IPS-NIHi11 (cell line): ENCODE results near the gene DOK7.
A peak's percentile ranks its signal among the peaks of the same experiment; 100 is the strongest.
"Not testable (repeated sequence)": the region's sequence is repeated elsewhere in the genome, so short reads cannot be mapped to it uniquely, and the experiment has no call there.

Experiments
- DNase-seq: peaks from one replicate; pipeline ENCODE4 v3.0.0; 2012; ENCODE audit warnings: mixed read lengths, low spot score

The DOK7 gene

DNA sequence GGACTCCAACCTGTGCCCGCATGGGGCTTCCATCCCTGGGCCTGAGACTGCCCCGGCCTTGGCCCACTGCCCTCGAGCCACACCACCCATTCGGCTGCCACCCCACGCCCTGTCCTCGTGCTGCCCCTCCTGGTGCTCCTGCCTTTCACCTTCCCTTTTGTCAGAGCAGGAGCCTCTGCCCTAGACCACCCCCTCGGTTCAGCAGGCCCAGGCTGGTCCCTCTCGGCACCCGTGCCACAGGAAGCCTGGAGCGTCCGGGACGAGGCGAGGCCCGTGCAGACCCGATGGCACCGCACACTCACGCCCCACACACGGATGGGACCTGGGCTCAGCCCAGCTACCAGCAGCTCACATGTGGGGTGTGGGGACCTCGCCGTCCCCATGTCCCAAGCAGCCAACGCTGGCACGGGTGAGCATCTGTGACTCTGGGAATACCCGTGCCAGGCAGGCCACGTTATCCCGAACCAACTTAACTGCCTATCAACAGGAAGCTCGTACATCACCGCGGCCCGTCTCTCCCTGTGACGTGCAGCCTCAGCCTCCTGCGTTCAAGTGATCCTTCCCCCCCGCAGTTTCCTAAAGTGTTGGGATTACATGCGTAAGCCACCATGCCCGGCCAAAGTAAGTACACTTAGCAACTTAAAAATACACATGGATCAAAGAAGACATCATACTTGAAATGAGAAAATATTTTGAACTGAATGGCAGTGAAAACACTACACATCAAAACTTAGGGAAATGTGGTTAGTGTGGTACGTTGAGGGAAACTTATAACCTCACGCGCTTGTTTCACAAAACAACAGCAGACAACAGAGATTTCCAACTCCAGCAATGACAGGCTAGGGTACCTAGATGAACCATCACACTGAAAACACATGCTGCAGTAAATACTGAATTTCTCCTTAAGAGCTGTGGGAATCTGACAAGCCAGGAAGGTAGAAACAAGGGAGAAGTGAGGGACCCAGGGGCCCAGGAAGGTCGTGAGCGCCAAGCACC is 40.1 kb downstream of the DOK7 start:
- no peak for DNase-seq

DNA sequence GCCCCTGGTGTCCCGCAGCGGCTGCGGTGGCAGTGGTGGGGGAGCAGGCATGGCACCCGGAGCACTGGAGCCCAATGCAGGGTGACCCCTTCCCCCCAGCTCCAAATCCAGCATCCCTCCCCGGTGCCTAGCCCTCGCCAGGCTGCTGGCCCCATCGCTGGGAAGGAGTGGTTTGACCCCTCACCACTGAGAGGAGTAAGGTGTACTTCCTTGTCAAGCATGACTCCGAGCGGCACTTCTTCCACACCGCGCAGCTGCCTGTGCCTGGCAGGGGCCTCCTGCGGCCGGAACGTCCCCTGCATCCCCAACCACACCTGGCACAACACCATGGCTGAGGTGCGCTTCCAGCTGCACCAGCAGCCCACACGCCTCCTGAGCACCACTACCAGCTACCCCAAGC is 42.1 kb downstream of the DOK7 start:
- DNase-seq: no peak

DNA sequence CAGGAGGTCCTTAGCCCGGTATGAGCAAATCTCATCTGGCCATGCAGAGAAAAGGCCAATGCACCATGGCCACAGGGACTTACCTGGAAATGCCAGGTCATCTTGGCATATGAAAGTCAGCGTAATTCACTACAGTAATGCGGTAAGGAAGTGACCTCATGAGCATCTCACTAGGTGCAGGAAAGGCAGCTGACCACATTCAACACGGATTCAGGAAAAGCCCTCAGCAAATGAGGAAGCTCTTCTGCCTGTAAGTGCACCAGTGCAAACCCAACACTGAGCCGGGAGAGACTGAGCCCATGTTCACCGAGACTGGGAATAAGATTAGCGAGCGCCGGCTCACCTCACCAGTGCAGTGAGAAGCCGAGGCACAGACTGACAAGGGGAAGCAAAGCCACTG is 45.4 kb downstream of the DOK7 start:
- DNase-seq: no peak

DNA sequence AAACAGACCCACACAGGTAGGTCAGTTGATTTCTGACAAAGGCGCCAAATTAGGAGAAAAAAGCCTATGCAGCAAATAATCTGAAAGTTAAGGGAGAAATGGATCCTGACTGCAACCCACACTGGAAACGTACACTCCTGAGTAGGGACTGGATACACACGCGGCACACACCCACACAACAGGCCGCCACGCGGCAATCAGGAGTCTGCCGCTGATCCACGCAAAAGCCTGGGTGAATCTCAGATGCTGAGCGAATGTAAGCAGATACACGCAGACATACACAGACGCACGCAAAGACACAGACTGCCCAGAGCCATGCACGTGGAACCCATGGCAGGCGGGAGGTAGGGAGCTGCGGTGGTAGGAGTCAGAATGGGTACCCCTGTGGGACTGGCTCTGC is 47.4 kb downstream of the DOK7 start:
- no peak for DNase-seq

DNA sequence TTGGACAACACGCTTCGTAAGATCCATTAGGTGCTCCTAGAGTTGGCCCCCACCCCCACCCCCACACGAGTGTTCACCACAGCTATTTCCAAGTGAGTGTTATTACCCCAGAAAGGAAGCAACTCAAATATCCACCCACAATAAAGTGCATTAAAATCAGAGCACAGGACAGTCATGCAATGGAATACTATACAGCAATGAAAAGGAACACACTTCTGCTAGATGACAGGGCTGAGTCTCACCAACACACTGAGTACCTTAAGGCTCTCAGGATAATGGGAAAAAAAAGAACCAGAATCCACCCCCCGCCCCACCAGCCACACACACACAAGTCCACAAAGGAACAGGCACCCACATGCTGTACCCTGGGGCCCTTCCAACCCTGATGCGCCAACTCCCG is 48.1 kb downstream of the DOK7 start:
- no peak for DNase-seq

DNA sequence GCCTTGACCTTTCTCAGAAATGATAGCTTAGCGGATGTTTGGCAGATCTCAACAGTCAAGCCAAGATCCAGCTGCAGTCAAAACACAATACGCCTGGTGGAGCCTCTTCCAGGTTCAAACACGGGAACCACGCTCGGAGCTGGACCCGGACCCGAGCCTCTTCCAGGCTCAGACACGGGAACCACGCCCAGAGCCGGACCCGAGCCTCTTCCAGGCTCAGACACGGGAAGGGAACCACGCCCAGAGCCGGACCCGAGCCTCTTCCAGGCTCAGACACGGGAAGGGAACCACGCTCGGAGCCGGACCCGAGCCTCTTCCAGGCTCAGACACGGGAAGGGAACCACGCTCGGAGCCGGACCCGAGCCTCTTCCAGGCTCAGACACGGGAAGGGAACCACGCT is 48.5 kb downstream of the DOK7 start:
- DNase-seq: not testable (repeated sequence)

DNA sequence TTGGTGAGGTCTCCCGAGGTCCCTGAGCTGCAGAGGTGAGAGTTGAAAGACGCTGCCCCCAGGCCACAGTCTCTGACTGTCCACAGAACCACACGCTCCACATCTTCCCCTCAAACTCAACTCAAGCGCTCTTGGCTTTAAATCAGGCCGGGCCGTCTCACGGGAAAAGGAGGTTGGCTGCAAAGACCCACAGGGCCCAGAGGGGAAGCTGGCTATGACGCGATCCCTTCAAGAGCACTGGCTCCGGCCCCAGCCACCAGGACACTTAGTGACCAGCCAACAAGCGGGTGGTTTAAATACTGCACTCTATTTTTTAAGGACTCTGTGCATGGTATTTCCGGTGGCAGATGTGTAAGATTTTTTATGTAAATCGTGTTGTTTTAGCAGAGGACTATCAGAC is 49.2 kb downstream of the DOK7 start:
- no peak for DNase-seq

DNA sequence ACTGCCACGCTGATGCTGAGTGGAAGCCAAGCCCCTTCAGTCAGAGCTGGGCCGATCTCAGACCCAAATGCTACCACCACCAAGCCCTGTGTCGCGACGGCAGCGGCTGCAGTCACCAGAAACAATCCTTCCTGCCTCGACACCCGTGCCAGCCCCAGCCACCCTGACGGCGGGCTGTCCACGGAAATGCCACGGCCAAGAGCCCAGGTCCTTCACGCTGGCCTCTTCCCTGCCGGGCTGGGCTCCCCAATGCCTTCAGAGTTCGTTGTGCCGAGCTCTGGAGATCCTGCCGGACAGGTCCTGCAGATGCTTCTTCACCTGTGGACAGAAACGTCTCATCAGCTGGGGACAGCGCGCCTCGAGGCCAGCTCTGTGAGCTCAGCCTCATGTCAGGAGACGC is 49.6 kb downstream of the DOK7 start:
- DNase-seq: no peak

DNA sequence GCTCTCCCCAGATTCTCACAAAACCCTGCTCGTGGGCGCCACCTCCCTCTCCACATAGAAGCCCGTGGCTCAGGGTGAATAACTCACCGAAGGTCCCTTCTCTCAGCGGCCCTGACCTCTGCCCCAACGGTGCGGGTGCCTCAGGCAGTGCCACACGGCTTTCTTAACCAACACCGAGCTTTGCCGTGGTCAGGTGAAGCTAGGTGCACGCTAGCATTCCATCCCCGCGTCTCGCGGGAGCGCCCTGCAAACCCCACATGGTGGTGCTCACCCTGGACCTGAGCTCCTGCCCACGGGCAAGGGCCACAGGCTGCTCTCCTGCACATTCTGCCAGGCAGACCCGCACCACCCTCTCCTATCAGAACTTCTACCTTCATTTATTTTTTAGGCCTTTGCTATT is 50.7 kb downstream of the DOK7 start:
- DNase-seq: no peak

DNA sequence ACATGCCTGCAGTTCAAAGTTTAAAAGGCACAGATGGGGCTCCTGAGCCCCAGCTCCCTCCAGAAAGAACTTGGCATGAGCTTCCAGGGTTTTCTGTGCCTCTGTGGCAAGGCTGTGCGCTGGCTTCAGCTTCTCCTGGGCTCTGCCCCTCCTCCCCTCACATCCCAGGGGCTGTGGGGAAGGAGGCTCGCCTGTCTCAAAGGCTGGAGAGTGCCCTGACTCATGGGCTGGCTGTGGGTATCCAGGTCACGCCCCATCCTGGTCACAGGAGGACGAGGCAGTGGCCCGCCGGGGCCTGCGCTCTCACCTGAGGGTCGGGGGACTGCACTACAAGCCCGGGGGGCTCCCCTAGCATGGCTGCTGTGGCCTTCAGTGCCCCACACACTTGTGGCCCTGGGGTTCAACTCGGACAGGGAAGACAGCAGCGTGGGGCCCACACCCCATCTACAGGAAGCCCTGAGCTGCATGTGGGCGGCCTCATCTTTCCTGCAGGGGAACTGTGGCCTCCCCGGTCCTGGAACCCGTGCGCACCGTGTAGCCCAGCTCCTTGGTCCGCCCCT is 51.2 kb downstream of the DOK7 start:
- no peak for DNase-seq

DNA sequence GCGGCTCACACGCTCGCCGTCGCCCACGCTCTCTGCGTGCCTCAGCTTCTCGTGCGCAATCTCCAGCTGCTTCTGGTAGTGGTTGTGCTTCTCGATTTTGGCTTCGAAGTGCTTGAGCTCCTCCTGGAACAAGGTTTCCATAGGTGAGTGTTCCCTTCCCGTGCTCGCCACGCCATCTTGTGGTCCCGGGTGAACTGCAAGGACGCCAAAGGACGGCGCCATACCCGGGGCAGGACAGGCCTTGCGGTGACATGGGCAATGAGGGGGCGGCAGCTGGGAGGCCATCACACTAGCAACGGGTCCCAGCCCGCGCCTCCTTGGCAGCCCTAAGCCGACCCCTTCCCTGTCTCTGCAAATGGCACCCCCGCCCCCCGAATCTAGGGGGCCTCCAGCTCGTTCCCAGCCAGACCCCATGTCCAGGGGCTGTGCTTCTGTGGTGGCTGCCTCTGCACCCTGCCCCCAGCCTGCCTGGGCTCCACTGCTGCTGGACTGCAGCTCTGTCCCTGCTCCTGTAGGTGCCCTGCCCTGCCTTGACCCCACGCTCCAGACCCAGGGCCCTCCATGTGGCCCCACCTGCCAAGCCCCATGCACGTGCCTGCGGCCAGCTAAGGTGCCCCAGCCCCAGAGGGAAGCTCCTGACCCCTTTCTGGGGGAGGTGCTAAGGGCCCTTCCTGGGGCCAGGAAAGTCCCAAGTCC is 51.8 kb downstream of the DOK7 start:
- peak; percentile 87 for DNase-seq

DNA sequence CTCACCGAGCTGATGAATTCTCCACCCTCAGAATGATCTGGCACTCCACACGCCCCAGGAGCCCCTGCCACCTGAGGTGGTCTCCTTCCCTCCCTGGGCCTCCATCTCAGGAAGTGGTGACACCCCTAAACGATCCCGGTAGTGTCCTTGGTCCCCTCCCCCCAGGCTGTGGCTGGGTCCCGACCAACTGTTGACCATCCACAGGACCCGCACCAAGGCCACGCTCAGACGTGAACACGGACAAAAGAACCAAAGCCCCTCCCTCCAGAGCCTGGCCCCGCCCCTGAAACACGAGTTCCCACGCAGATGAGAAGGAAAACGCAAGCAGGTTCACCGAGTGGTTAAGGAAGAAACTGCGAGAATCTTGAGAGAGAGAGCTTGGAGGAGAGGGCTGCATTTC is 52.5 kb downstream of the DOK7 start:
- DNase-seq: no peak

DNA sequence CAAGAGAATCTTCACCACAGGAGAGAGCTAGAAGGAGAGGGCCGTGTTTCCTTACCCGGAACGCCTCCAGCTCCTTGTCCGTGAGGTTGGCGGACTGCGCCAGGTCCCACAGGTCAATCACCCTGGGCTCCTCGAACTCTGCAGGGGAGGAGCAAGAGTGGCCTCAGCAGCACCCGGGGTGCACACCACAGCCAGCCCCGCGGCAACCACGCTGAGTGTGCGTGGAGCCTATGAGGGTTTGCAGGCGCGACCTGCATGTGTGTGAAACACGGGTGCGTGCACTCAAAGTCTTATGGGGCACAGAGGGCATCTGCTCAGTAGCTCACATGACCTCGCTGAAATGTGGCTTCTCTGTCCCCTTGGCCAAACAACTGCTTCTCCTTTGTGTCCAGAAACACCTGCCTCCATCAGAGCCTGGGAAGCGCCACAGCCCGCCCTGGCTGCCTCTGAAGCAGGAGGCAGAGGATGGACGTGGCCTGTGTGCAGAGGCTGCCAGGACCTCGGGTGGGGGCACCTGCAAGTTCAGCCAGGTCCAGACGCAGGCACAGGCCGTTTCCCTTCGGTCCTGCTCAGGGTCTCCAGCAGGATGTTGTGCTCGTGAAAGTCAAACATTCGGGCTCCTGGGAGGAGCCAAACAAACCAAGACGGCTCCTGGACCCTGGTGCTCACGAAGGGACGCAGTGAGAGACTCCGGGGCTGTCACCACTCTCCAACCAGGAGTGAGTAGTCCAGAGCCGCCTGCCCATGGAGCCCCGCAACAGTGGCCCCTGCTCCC is 53.1 kb downstream of the DOK7 start:
- no peak for DNase-seq

DNA sequence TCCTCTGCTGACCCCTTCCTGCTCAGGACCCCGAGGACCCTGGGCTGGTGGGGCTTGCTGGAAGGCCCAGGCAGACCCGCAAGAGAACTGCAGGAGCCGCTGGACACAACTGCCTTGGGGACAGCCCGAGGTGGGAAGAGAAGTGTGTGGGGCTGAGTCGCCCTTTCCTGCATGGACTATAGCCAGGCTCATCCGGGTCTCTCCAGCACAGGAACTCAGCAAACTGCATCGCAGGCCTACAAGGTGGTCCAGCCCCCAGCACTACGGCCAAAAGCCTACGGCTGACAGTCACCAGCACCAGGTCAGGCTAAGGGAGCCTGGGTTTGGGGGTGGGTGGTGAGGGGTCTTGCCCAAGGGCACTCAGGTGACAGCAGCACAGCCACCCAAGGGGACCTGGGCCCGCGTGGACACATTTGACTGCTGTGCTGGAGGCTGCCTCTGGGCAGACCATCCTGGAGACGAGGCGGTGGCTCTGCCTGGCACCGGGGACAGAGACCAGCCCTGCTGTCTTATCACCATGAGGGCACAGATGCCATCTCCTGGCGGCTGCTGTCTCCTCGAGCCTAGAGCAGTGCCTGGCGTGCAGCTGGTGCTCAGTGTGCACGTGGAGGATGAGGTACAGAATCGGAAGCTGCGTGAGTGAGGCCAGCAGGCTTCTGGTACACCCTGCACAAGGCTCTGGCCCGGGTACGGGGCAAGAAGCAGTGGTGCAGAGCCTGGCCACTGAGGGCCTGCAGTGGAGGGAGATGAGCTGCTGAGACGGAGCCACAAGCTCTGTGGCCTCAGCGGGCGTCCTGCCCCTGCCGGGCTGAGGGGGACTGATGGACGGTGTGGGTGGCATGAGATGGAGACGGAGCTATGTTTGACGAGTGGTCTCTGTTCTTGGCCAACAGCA is 54.0 kb downstream of the DOK7 start:
- DNase-seq: no peak

DNA sequence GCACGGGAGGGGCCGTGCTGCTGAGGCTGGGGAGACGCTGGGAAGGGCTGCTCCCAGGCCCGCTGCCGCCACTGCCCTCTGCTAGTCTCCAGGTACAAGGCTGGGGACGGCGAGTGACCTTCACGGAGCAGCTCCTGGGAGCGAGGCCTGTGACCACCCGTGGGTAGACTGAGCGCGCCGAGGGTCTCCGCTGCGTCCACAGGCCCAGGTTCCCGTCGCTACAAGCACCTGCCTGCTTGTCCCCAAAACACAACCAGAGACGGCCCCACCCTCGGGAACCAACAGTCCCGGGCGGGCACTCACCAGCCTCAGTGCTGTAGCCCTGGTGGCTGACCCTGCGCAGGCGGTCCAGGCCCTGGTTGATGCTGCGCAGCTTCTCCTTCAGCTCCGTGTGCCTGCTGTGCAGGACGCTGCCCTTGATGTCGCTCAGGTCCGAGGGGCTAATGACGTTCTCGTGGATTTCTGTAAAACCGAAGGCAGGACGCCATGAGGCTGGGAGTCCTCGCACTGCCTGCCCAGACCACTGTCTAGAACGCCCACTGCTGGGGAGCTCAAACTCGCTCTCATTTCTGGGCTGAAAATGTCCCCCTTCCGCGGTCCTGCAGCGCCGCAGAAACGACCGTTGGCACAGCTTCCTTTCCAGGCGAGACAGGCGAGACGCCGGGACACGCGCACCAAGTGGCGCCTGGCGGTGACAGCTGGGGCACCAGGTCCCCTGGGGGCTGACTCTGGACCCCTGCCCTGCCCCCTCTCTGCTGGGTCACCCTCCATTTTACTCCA is 54.8 kb downstream of the DOK7 start:
- no peak for DNase-seq

DNA sequence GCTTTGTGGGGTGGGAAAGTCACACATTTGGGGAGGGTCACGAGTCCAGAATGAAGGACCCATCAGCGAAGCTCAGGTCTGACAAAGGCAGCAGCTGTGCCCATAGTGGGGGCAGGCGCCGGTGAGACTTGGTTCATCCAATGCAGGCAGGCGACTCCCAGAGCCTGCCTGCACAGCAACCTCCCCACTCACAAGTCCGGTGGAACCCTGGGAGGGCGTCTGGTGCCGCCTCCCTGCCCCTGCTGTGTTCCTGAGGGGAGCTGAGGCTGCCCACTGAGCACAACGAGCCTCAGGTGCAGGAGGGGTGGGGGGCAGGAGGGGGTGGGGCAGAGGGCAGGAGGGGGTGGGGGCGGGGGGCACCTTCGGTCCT is 55.4 kb downstream of the DOK7 start:
- no peak for DNase-seq

DNA sequence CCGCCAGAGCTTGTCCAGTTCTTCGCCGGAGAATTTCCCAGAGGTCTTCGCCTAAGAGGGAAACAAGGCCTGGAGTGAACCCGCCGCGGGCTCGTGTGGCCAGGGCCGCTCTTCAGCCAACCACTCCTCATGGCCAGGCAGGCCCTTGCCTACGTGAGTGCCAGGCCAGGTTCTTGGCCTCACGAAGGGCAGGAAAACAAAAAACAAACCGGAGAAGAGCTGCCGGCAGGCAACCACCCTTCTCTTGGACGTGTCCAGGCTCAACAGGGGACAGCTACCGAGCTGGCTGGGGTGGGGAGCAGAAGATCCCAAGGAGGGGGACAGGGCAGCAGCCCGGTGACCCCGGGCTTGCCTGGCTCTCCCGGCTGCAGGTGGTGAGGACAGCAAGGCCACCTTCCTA is 55.8 kb downstream of the DOK7 start:
- no peak for DNase-seq

DNA sequence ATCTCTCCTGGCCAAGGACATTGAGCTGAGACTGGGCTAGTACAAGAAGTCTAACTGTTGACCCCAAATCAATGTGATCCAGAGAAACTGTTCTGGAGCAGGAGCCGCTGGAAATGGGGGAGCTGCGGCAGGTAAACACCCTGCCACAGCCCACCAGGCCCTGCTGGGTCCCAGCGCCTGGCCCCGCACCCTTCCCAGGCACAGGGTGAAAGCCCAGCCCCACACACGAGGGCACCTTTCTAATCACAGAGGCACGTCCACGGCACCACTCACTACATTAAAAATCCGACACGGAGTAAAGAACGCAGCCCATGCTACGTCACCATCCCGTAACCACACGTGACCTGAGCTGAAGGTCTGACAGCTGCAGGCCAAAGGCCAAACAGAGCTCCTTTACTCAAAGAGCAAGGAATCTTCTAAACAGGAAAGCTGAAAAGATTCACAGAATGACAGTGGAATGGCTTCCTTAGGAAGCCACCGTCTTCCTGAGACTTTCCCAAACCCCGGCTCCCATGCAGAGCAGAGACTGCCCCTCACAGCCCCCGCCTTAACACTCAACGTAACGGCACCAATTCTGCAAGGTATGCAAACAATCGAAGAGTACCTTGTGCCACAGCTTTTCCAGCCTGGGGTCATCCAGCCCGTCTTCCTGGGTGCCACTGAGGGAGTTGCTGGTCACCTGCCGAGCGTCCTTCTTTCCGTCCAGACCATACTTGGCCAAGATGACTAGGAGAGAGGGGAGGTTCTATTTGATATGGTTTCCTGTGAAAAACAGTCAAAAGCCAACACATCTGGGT is 56.6 kb downstream of the DOK7 start:
- no peak for DNase-seq

DNA sequence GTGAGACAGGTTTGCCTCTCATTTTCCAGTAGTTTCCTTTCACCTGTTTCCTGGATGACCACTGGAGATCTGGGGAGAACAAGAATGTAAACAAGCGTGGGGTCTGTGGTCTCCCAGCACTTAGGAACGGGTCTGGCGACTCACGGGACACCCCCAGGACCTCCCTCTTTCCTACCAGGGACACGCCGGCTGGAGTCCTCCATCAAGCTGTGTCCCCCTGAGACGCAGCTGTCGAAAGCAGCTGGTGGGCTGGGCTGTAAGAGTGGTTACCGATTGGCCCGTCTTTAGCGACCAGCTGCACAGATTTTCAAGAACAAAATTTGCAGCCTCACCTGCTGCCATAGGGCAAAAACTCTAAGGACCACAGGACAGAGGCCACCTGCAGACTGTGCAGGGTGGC is 57.2 kb downstream of the DOK7 start:
- no peak for DNase-seq
